Neural cell (in vitro differentiated cells): ENCODE measurements around the gene ZBTB7C. TPM values are rescaled to one million over a fixed set of nuclear protein-coding genes. Genes with fewer than 3 reads are reported as not detected.

Source experiments
- H2AFZ ChIP-seq: fragments of 200-600, 300-800 bp; sonication (generic), shearing (Covaris generic); 2 replicates; pipeline ENCODE4 v1.6.0; 2014; ENCODE audit warnings: low read depth, mild to moderate bottlenecking, antibody characterized with exemption, low read length, moderate library complexity
- H3F3A ChIP-seq: fragments of 200-600 bp; shearing (Covaris generic); 2 replicates; pipeline ENCODE4 v1.6.1; 2016; ENCODE audit warnings: mild to moderate bottlenecking, moderate library complexity, mixed read lengths, antibody characterized with exemption, low read length; ENCODE audit not compliant: insufficient read depth, poor library complexity, severe bottlenecking
- H3K27ac ChIP-seq: fragments of 200-600, 300-800 bp; sonication (generic), shearing (Covaris generic); 2 replicates; pipeline ENCODE4 v1.5.1; 2014; ENCODE audit warnings: mild to moderate bottlenecking, low read length, moderate library complexity
- H3K27me3 ChIP-seq: fragments of 300-800, 200-600 bp; sonication (generic), shearing (Covaris generic); 2 replicates; pipeline ENCODE4 v1.6.0; 2014; ENCODE audit warnings: mild to moderate bottlenecking, low read depth, low read length, moderate library complexity; ENCODE audit not compliant: insufficient read depth
- H3K36me3 ChIP-seq: fragments of 300-800, 200-600 bp; sonication (generic), shearing (Covaris generic); 2 replicates; pipeline ENCODE4 v1.5.1; 2014; ENCODE audit warnings: mild to moderate bottlenecking, antibody characterized with exemption, low read length, moderate library complexity; ENCODE audit not compliant: insufficient read depth
- H3K4me2 ChIP-seq: fragments of 300-800, 200-600 bp; sonication (generic), shearing (Covaris generic); 2 replicates; pipeline ENCODE4 v1.6.0; 2014; ENCODE audit warnings: mild to moderate bottlenecking, low read length
- H3K4me3 ChIP-seq: fragments of 300-800, 200-600 bp; sonication (generic), shearing (Covaris generic); 2 replicates; pipeline ENCODE4 v1.5.1; 2014; ENCODE audit warnings: mild to moderate bottlenecking, low read length, moderate library complexity
- H3K79me2 ChIP-seq: fragments of 200-600 bp; shearing (Covaris generic); replicated peaks from 2 replicates; pipeline ENCODE4 v1.6.0; 2014; ENCODE audit warnings: mild to moderate bottlenecking, low read length, moderate library complexity; ENCODE audit not compliant: insufficient read depth
- H3K9ac ChIP-seq: fragments of 300-800, 200-600 bp; sonication (generic), shearing (Covaris generic); 2 replicates; pipeline ENCODE4 v1.6.1; 2016; ENCODE audit warnings: mild to moderate bottlenecking, low read length, mixed read lengths
- H3K9me2 ChIP-seq: fragments of 200-600 bp; shearing (Covaris generic); 2 replicates; pipeline ENCODE4 v1.6.1; 2016; ENCODE audit warnings: mild to moderate bottlenecking, low read length, mixed read lengths; ENCODE audit not compliant: insufficient read depth
- H3K9me3 ChIP-seq: fragments of 200-600, 300-800 bp; sonication (generic), shearing (Covaris generic); 2 replicates; pipeline ENCODE4 v1.6.1; 2016; ENCODE audit warnings: mild to moderate bottlenecking, mixed run types, low read length, moderate library complexity, mixed read lengths
- H4K20me1 ChIP-seq: fragments of 200-600 bp; shearing (Covaris generic); 2 replicates; pipeline ENCODE4 v1.6.1; 2016; ENCODE audit warnings: mild to moderate bottlenecking, mixed run types; ENCODE audit not compliant: insufficient read depth
- CTCF ChIP-seq: fragments of 450-650 bp; IDR thresholded peaks from 2 replicates; pipeline ENCODE4 v1.5.1; 2014; ENCODE audit warnings: antibody characterized with exemption, mild to moderate bottlenecking, moderate library complexity; ENCODE audit not compliant: poor library complexity, severe bottlenecking
- EP300 ChIP-seq: fragments of 450-650 bp; conservative IDR thresholded peaks from 2 replicates; pipeline ENCODE4 v1.6.1; 2014; ENCODE audit warnings: antibody characterized with exemption, mild to moderate bottlenecking, moderate library complexity; ENCODE audit not compliant: poor library complexity, severe bottlenecking
- EZH2 ChIP-seq: fragments of 200-600, 300-800 bp; shearing (Covaris generic), sonication (generic); IDR thresholded peaks from 2 replicates; pipeline ENCODE4 v1.6.1; 2014; ENCODE audit warnings: antibody characterized with exemption, low read length, borderline replicate concordance, mild to moderate bottlenecking; ENCODE audit not compliant: insufficient read depth, poor library complexity, severe bottlenecking
- MXI1 ChIP-seq: fragments of 450-650 bp; conservative IDR thresholded peaks from 2 replicates; pipeline ENCODE4 v1.6.1; 2014; ENCODE audit warnings: antibody characterized with exemption, mild to moderate bottlenecking; ENCODE audit not compliant: poor library complexity, severe bottlenecking
- POLR2AphosphoS5 ChIP-seq: IDR thresholded peaks from 2 replicates; pipeline ENCODE4 v1.6.1; 2012
- RAD21 ChIP-seq: fragments of 450-650 bp; conservative IDR thresholded peaks from 2 replicates; pipeline ENCODE4 v1.6.1; 2014; ENCODE audit warnings: antibody characterized with exemption, mild to moderate bottlenecking, moderate library complexity
- REST ChIP-seq: IDR thresholded peaks from 2 replicates; pipeline ENCODE4 v1.6.1; 2012; ENCODE audit warnings: borderline replicate concordance
- SMC3 ChIP-seq: fragments of 450-650 bp; conservative IDR thresholded peaks from 2 replicates; pipeline ENCODE4 v1.6.1; 2014; ENCODE audit warnings: antibody characterized with exemption, mild to moderate bottlenecking, moderate library complexity; ENCODE audit not compliant: poor library complexity
- TAF1 ChIP-seq: IDR thresholded peaks from 2 replicates; pipeline ENCODE4 v1.6.1; 2012; ENCODE audit warnings: low read depth
- polyA plus RNA-seq: library from polyadenylated mRNA; depleted of rRNA; stranded (reverse); fragments of >200 nt; gene quantifications from 2 replicates; pipeline ENCODE4 v1.2.3, GENCODE V29; 2014

The ZBTB7C gene
- polyA plus RNA-seq, 1 donor from 2014 or later: 2.4 TPM

GRCh38 chr18:48302736-48303135, 106.4 kb downstream of the ZBTB7C start:
- H3K9ac ChIP-seq: no peak overlapping the region
- TF ChIP-seq SMC3 (no peak), REST (no peak), EP300 (no peak), CTCF (no peak), MXI1 (no peak), TAF1 (no peak), RAD21 (no peak), EZH2 (no peak), POLR2AphosphoS5 (no peak)
- H3K4me3 ChIP-seq: no peak overlapping the region
- no peaks in the 10 kb centered on the region for H3K79me2 ChIP-seq
- no peaks in the 10 kb centered on the region for H4K20me1 ChIP-seq
- H3K9me2 ChIP-seq: no peaks in the 10 kb centered on the region
- no peak overlapping the region for H3K4me2 ChIP-seq
- H3K9me3 ChIP-seq: no peaks in the 10 kb centered on the region
- H3K27me3 ChIP-seq: no peaks in the 10 kb centered on the region
- H3K27ac ChIP-seq: no peak overlapping the region
- no peaks in the 10 kb centered on the region for H3F3A ChIP-seq
- H3K36me3 ChIP-seq: no peaks in the 10 kb centered on the region
- no peak overlapping the region for H2AFZ ChIP-seq

GRCh38 chr18:48300463-48300961, 108.7 kb downstream of the ZBTB7C start:
- Histone ChIP-seq H4K20me1 (no peaks in the 10 kb centered on the region), H2AFZ (no peak overlapping the region), H3K79me2 (no peaks in the 10 kb centered on the region), H3K27ac (no peak overlapping the region), H3K4me3 (no peak overlapping the region), H3K9me2 (no peaks in the 10 kb centered on the region), H3K9ac (no peak overlapping the region), H3K27me3 (no peaks in the 10 kb centered on the region), H3K9me3 (no peaks in the 10 kb centered on the region), H3F3A (no peaks in the 10 kb centered on the region), H3K4me2 (no peak overlapping the region), H3K36me3 (no peaks in the 10 kb centered on the region)
- no peak for TF ChIP-seq REST
- no peak for TF ChIP-seq TAF1
- no peak for TF ChIP-seq SMC3
- no peak for TF ChIP-seq POLR2AphosphoS5
- TF ChIP-seq CTCF: no peak
- TF ChIP-seq MXI1: no peak
- TF ChIP-seq EZH2: no peak
- TF ChIP-seq EP300: no peak
- no peak for TF ChIP-seq RAD21
